ENCODE results near the gene VIT. TPM values are rescaled to one million over a fixed set of nuclear protein-coding genes. Genes with fewer than 3 reads are reported as not detected.

The VIT gene
- total RNA-seq, 1 experiment from 2014 or later = not detected

DNA sequence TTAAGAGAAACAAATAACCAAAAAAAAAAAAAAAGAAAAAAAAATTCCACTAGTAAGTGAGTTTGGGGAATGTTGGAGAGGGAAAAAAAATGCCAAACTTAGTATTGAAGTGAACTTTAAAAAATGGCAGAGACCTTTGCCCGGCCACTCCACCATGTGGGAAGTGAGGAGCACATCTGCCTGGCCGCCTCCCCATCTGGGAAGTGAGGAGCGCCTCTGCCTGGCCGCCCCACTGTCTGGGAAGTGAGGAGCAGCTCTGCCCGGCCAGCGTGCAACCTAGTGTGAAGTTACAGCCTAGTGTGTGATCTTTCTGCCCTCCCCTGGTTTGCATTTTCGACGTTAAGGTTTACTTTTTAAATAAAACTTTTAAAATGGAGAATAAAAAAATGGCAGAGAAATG, 33.9 kb upstream of the VIT start:
- H3K79me2 ChIP-seq (ENCODE audit: low read length) = no peaks in the 10 kb centered on the region
- H3K9ac ChIP-seq (ENCODE audit: low read length) = no peak overlapping the region
- no peaks in the 10 kb centered on the region for H4K20me1 ChIP-seq (ENCODE audit: low read length)
- no peak overlapping the region for H2AFZ ChIP-seq (ENCODE audit: low read length)
- H3K4me3 ChIP-seq (ENCODE audit: low read length) = no peak overlapping the region
- ChIA-PET CTCF (no interaction called here), POLR2A (ENCODE audit: unreplicated experiment) (no interaction called here)
- no peaks in the 10 kb centered on the region for H3K9me3 ChIP-seq (ENCODE audit: low read length)
- H3K9me2 ChIP-seq (replicated peaks; ENCODE audit: low read length) = no peaks in the 10 kb centered on the region
- peaks cover 4% of the 10 kb centered on the region; the same call in 1 of the 2 replicates for H3K4me1 ChIP-seq (ENCODE audit: insufficient read depth, low read length)
- no peaks in the 10 kb centered on the region for H3K36me3 ChIP-seq (ENCODE audit: low read depth, low read length)
- no peaks in the 10 kb centered on the region for H3K27me3 ChIP-seq (ENCODE audit: low read length)
- intact Hi-C loops (cut with micrococcal nuclease) = loop anchor here (5.0 kb wide), 1 partner anchor 65 kb away; the partner anchor contains the start of gene FEZ2
- no peak overlapping the region for H3K4me2 ChIP-seq (ENCODE audit: low read length)
- ATAC-seq (no peak), DNase-seq (no peak)
- no peaks in the 10 kb centered on the region for H3F3A ChIP-seq (ENCODE audit: low read length, unreplicated experiment)
- H3K27ac ChIP-seq (ENCODE audit: low read length) = no peak overlapping the region
- TF ChIP-seq EZH2 (IDR thresholded peaks at IDR 0.05; ENCODE audit: low read length, unreplicated experiment) (no peak), CTCF (conservative IDR thresholded peaks at IDR 0.05; ENCODE audit: low read depth, low read length) (no peak), EZH2phosphoT487 (IDR thresholded peaks at IDR 0.05; ENCODE audit: borderline replicate concordance, low read length) (no peak)
- BruUV-seq (replicated peaks) = no TSS peak

GRCh38 chr2:36663295-36663694, 33.2 kb upstream of the VIT start:
- Histone ChIP-seq H2AFZ (ENCODE audit: low read length) (peak overlapping the region; percentile 62; the same call in 1 of the 2 replicates), H3K36me3 (ENCODE audit: low read depth, low read length) (no peaks in the 10 kb centered on the region), H3K9me3 (ENCODE audit: low read length) (no peaks in the 10 kb centered on the region), H3K4me3 (ENCODE audit: low read length) (no peak overlapping the region), H3K79me2 (ENCODE audit: low read length) (no peaks in the 10 kb centered on the region), H3F3A (ENCODE audit: low read length, unreplicated experiment) (no peaks in the 10 kb centered on the region), H3K9me2 (replicated peaks; ENCODE audit: low read length) (no peaks in the 10 kb centered on the region), H3K4me2 (ENCODE audit: low read length) (0 out of 2 replicates have a peak overlapping the region, but pooled peaks have one; percentile 43), H3K9ac (ENCODE audit: low read length) (no peak overlapping the region), H4K20me1 (ENCODE audit: low read length) (no peaks in the 10 kb centered on the region), H3K27me3 (ENCODE audit: low read length) (no peaks in the 10 kb centered on the region), H3K27ac (ENCODE audit: low read length) (no peak overlapping the region), H3K4me1 (ENCODE audit: insufficient read depth, low read length) (peaks cover 4% of the 10 kb centered on the region; the same call in 1 of the 2 replicates)
- ChIA-PET POLR2A (ENCODE audit: unreplicated experiment) (no interaction called here), CTCF (no interaction called here)
- no peak for ATAC-seq
- TF ChIP-seq CTCF (conservative IDR thresholded peaks at IDR 0.05; ENCODE audit: low read depth, low read length) (no peak), EZH2 (IDR thresholded peaks at IDR 0.05; ENCODE audit: low read length, unreplicated experiment) (no peak), EZH2phosphoT487 (IDR thresholded peaks at IDR 0.05; ENCODE audit: borderline replicate concordance, low read length) (no peak)
- intact Hi-C loops (cut with micrococcal nuclease) = loop anchor here (5.0 kb wide), 1 partner anchor 66 kb away; the partner anchor contains the start of gene FEZ2
- no peak for DNase-seq
- TSS peak; percentile 42 for BruUV-seq (replicated peaks)
